ENCODE results near the gene CCR9. TPM values are rescaled to one million over a fixed set of nuclear protein-coding genes. Genes with fewer than 3 reads are reported as not detected.

The CCR9 gene
- total RNA-seq, 1 donor from 2014 or later: not detected

GRCh38 chr3:45884368-45885201, 1.8 kb upstream of the CCR9 start:
- H3K36me3 Mint-ChIP-seq (ENCODE audit: low read depth, unreplicated experiment): no peaks in the 10 kb centered on the region
- no peaks in the 10 kb centered on the region for H3K36me3 ChIP-seq (ENCODE audit: insufficient read depth, low read length)
- H3K79me2 ChIP-seq (ENCODE audit: insufficient read depth, low read length): no peaks in the 10 kb centered on the region
- H3K4me3 Mint-ChIP-seq (ENCODE audit: unreplicated experiment): no peak overlapping the region
- H2AFZ ChIP-seq (ENCODE audit: low read depth, low read length): no peak overlapping the region
- no peak for DNase-seq (ENCODE audit: low read depth)
- peaks cover 9% of the 10 kb centered on the region for H3K4me1 Mint-ChIP-seq (ENCODE audit: low read depth, unreplicated experiment)
- H3K4me3 ChIP-seq (ENCODE audit: insufficient read depth, low read depth, low read length): no peak overlapping the region
- H4K20me1 ChIP-seq (ENCODE audit: insufficient read depth, low read length): no peaks in the 10 kb centered on the region
- no peak overlapping the region for H3K27ac ChIP-seq (ENCODE audit: low read depth, low read length)
- no peak overlapping the region for H3K27ac Mint-ChIP-seq (ENCODE audit: unreplicated experiment)
- peaks cover 27% of the 10 kb centered on the region for H3K27me3 Mint-ChIP-seq (ENCODE audit: low read depth, unreplicated experiment)
- no peak overlapping the region for H3K9ac ChIP-seq (ENCODE audit: low read length)
- H3K4me2 ChIP-seq (ENCODE audit: low read length): no peak overlapping the region
- TF ChIP-seq EZH2 (IDR thresholded peaks at IDR 0.05; ENCODE audit: insufficient read depth, low read length): no peak
- TF ChIP-seq, protein P1, sequence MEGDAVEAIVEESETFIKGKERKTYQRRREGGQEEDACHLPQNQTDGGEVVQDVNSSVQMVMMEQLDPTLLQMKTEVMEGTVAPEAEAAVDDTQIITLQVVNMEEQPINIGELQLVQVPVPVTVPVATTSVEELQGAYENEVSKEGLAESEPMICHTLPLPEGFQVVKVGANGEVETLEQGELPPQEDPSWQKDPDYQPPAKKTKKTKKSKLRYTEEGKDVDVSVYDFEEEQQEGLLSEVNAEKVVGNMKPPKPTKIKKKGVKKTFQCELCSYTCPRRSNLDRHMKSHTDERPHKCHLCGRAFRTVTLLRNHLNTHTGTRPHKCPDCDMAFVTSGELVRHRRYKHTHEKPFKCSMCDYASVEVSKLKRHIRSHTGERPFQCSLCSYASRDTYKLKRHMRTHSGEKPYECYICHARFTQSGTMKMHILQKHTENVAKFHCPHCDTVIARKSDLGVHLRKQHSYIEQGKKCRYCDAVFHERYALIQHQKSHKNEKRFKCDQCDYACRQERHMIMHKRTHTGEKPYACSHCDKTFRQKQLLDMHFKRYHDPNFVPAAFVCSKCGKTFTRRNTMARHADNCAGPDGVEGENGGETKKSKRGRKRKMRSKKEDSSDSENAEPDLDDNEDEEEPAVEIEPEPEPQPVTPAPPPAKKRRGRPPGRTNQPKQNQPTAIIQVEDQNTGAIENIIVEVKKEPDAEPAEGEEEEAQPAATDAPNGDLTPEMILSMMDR (IDR thresholded peaks at IDR 0.05; ENCODE audit: insufficient read depth, low read depth, low read length): no peak
- peaks cover 12% of the 10 kb centered on the region for H3K27me3 ChIP-seq (ENCODE audit: insufficient read depth, low read length)
- peaks cover 3% of the 10 kb centered on the region for H3K4me1 ChIP-seq (ENCODE audit: insufficient read depth, low read length)
- FAIRE-seq: no peak
- H3K9me3 Mint-ChIP-seq (ENCODE audit: unreplicated experiment): peaks cover 4% of the 10 kb centered on the region
- H3K9me3 ChIP-seq (ENCODE audit: insufficient read depth, low read depth, low read length): no peaks in the 10 kb centered on the region

DNA sequence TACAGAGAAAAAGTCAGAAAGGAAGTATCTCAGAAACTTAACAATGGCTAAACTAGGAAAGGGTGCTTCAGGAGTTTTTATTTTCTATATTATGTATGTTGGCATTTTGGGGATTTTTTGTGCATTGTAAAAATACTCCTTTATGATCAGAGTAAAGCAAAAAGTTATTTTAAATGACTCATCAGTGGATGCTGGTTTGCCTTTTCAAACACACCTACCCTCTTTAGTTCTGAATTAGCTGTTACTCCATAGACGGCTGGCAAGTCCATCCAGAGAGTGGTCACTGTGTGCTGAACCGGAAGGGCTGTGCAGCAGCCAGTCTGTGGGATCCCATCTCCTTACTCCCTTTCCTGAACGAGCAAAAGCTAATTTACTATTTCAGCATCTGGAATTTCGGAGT, 942 bp downstream of the CCR9 start:
- no peaks in the 10 kb centered on the region for H3K4me1 ChIP-seq (ENCODE audit: insufficient read depth, low read length)
- Mint-ChIP-seq H3K27ac (ENCODE audit: unreplicated experiment) (no peak overlapping the region), H3K4me3 (ENCODE audit: unreplicated experiment) (no peak overlapping the region), H3K4me1 (ENCODE audit: low read depth, unreplicated experiment) (no peaks in the 10 kb centered on the region), H3K36me3 (ENCODE audit: low read depth, unreplicated experiment) (no peaks in the 10 kb centered on the region), H3K27me3 (ENCODE audit: low read depth, unreplicated experiment) (peaks cover 17% of the 10 kb centered on the region), H3K9me3 (ENCODE audit: unreplicated experiment) (peaks cover 4% of the 10 kb centered on the region)
- no peak overlapping the region for H3K9ac ChIP-seq (ENCODE audit: low read length)
- no peak overlapping the region for H3K4me3 ChIP-seq (ENCODE audit: insufficient read depth, low read depth, low read length)
- no peak for DNase-seq (ENCODE audit: low read depth)
- peaks cover 12% of the 10 kb centered on the region for H3K27me3 ChIP-seq (ENCODE audit: insufficient read depth, low read length)
- no peaks in the 10 kb centered on the region for H3K36me3 ChIP-seq (ENCODE audit: insufficient read depth, low read length)
- no peak overlapping the region for H2AFZ ChIP-seq (ENCODE audit: low read depth, low read length)
- no peak overlapping the region for H3K4me2 ChIP-seq (ENCODE audit: low read length)
- FAIRE-seq: no peak
- TF ChIP-seq, protein P1 (IDR thresholded peaks at IDR 0.05; ENCODE audit: insufficient read depth, low read depth, low read length): no peak
- TF ChIP-seq EZH2 (IDR thresholded peaks at IDR 0.05; ENCODE audit: insufficient read depth, low read length): no peak
- H3K9me3 ChIP-seq (ENCODE audit: insufficient read depth, low read depth, low read length): no peaks in the 10 kb centered on the region
- no peaks in the 10 kb centered on the region for H4K20me1 ChIP-seq (ENCODE audit: insufficient read depth, low read length)
- H3K79me2 ChIP-seq (ENCODE audit: insufficient read depth, low read length): no peaks in the 10 kb centered on the region
- no peak overlapping the region for H3K27ac ChIP-seq (ENCODE audit: low read depth, low read length)

Data from astrocyte (in vitro differentiated cells and primary cell).